Measurements from ENCODE around the gene KLHL29.

Gene KLHL29

DNA sequence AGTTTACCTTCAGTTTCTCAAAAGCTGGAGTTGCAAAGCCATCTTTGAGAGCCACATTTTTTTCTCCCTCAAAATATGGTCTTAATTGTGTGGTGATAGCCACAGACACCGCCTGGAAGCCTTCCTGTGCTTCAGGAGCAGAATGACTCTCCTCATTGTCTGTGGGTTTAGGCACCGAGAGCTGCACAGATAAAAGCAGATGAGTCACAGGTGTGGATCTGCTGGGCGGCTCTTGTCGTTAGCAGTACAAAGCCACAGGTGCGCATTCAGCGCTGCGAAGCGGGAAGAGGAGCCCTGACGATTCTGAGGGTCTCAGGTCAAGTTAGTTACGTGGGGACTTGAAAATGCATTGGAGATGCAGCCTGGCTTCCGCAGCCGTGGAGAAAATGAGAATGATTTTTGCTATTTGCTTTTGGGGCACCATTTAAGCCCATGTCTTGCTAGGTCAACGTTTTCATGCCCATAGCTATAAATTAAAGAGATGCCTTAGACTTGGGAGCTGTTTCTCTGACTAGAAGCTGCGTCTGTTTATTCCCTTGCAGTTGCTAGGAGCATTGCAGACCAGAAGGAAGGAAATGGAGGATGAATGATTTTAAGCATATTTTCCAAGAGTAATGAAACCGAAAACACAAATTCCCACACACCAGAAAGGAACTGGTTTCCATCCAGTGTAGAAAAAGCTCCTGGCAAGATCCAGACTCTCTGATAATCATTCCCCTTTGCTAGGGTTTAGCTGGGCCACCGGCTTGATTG is 51.5 kb downstream of the KLHL29 start:
- TF ChIP-seq, protein P1, sequence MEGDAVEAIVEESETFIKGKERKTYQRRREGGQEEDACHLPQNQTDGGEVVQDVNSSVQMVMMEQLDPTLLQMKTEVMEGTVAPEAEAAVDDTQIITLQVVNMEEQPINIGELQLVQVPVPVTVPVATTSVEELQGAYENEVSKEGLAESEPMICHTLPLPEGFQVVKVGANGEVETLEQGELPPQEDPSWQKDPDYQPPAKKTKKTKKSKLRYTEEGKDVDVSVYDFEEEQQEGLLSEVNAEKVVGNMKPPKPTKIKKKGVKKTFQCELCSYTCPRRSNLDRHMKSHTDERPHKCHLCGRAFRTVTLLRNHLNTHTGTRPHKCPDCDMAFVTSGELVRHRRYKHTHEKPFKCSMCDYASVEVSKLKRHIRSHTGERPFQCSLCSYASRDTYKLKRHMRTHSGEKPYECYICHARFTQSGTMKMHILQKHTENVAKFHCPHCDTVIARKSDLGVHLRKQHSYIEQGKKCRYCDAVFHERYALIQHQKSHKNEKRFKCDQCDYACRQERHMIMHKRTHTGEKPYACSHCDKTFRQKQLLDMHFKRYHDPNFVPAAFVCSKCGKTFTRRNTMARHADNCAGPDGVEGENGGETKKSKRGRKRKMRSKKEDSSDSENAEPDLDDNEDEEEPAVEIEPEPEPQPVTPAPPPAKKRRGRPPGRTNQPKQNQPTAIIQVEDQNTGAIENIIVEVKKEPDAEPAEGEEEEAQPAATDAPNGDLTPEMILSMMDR (IDR thresholded peaks at IDR 0.05; ENCODE audit: low read length, missing control alignments): no peak
- no peak for DNase-seq (ENCODE audit: low read depth)
- H3K4me3 ChIP-seq (replicated peaks; ENCODE audit: low read depth, low read length): no peak overlapping the region

DNA sequence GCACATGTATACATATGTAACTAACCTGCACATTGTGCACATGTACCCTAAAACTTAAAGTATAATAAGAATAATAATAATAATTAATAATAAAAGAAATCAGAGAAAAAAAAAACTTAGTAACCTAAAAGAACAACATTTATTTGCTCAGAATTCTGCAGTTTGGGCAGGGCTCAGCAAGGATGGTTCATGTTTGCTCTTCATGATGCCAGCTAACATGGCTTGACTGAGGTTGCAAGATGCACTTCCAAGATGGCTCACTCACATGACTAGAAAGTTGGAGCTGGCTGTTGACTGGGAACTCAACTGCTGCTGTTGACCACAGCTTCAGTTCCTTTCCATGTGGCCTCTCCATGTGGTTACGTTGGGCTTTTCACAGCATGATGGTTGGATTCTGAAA is 56.4 kb downstream of the KLHL29 start:
- TF ChIP-seq, protein P1 (IDR thresholded peaks at IDR 0.05; ENCODE audit: low read length, missing control alignments): no peak
- H3K4me3 ChIP-seq (replicated peaks; ENCODE audit: low read depth, low read length): no peak overlapping the region
- no peak for DNase-seq (ENCODE audit: low read depth)

DNA sequence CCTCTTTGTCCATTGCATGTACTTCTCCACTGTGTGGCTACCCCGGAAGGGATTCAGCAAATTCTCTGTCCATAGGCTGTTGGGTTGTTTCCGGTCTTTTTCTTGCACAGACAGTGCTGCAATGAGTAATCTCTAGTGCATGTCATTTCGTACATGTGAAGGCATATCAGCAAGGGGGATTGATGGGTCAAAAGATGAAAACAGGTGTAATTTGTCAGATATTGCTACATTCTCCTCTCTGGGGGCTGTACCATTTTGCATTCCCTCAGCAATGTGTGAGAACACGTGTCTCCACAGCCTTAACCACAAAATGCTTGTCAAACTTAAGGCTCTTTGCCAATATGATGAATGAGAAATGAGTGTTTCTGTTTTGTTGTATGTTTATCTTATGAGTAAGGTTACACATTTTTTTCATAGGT is 60.5 kb downstream of the KLHL29 start:
- peak; percentile 70 for DNase-seq (ENCODE audit: low read depth)
- TF ChIP-seq, protein P1 (IDR thresholded peaks at IDR 0.05; ENCODE audit: low read length, missing control alignments): no peak

DNA sequence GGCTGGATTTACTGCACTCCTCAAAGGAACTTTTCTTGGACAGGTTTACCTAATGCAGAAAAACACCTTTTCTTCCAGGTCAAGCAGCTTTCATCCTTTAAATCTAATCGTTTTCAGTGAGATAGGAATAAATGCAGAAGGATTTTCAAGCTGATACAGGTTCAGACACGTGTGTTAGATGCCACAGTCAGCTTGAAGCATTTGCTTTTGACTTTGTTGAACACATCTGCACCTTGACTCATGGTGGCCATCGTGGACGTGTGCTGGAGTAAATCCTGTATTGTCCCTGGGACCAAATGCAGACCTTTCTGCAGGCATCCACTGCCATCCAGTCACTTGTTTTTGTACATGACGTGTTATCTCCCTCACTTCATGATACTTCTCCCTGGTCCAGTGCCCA is 61.9 kb downstream of the KLHL29 start:
- no peak for DNase-seq (ENCODE audit: low read depth)
- no peak overlapping the region for H3K4me3 ChIP-seq (replicated peaks; ENCODE audit: low read depth, low read length)
- TF ChIP-seq, protein P1 (IDR thresholded peaks at IDR 0.05; ENCODE audit: low read length, missing control alignments): no peak

More for the DNA sequence above, 60.5 kb downstream of the KLHL29 start:
- H3K4me3 ChIP-seq (replicated peaks; ENCODE audit: low read depth, low read length): no peak overlapping the region

DNA sequence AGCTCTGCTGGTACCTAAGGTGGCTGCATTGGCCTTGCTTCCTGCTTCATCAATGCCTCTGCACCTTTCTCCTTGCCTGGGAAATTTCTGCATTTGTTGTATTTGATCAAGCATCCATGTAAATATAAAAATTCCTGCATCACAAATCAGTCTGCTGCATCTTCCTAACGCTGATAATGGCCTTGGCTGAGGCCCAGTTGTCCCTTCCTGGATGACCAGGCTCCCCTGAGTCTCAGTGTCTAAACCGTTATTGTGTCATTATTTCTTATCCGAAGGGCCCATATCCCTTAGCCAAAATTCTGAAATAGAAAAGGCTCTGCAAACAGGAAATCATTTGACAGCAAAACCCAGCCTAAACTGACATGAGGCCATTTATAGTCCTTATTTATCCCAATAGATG is 62.4 kb downstream of the KLHL29 start:
- TF ChIP-seq, protein P1 (IDR thresholded peaks at IDR 0.05; ENCODE audit: low read length, missing control alignments): no peak
- DNase-seq (ENCODE audit: low read depth): no peak
- no peak overlapping the region for H3K4me3 ChIP-seq (replicated peaks; ENCODE audit: low read depth, low read length)

DNA sequence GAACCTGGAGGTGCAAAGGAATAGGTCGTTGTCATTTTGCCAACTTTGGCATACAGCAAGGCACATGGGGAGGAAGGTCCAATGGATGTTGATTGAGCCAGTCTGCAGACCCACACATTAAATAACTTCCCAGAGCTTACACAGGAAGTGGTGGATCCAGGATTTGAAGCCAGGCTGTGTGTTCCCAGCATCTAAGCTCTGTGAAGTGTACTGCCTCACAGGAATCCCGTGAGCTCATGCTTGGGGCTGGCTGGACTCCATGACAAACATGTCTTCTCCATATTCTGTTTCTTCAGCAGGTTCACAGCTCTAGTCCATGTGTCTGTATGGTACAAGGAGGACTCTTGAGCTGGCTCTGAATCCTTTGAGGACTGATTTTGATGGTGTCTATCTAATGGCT is 63.9 kb downstream of the KLHL29 start:
- no peak overlapping the region for H3K4me3 ChIP-seq (replicated peaks; ENCODE audit: low read depth, low read length)
- TF ChIP-seq, protein P1 (IDR thresholded peaks at IDR 0.05; ENCODE audit: low read length, missing control alignments): no peak
- no peak for DNase-seq (ENCODE audit: low read depth)

DNA sequence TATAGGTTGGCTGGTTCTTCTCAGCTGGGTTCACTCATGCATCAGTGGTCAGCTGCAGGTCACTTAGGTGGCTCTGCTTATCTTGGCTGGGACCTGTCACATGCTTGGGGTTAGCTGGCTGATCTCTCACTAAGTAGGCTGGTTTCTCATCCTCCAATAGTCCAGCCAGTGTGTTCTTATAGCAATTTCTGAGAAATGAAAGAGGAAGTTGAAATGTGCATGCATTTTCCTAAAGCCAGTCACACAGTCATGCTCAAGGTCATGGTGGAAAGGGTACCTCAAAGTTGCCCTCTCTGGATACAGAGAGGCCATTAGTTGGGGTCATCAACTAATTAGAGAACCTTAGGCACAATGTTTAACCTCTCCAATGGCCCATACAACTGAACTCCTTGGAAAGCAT is 64.4 kb downstream of the KLHL29 start:
- no peak overlapping the region for H3K4me3 ChIP-seq (replicated peaks; ENCODE audit: low read depth, low read length)
- TF ChIP-seq, protein P1 (IDR thresholded peaks at IDR 0.05; ENCODE audit: low read length, missing control alignments): no peak
- DNase-seq (ENCODE audit: low read depth): no peak

All from fibroblast of pulmonary artery (primary cell).